Heart left ventricle (tissue), 13 donors: ENCODE data around the gene ART3.
"Not testable (repeated sequence)": the region's sequence is repeated elsewhere in the genome, so short reads cannot be mapped to it uniquely, and the experiment has no call there.

Experiments used
- CTCF ChIP-seq, 12 donors: fragments of 200-600 bp; sonication (generic) in 4 of 12; IDR thresholded peaks; one replicate each; pipeline versions ENCODE4 v1.5.0 to v1.8.0; 2018 to 2022; ENCODE audit warnings: antibody characterized with exemption in 12 of 12, mild to moderate bottlenecking in 5 of 12
- POLR2A ChIP-seq, 2 donors: fragments of 450-650 bp; IDR thresholded peaks; one replicate each; pipeline ENCODE4 v1.6.1; 2017; ENCODE audit warnings: antibody characterized with exemption in 2 of 2, mild to moderate bottlenecking in 2 of 2, moderate library complexity in 2 of 2
- donor health status: ischemic (EF 13 %, LVEDD 7.1; RV severe dilation, severe dysfunction).
- donor health status: DM: no; HTN: yes; CAD: no.
- donor health status: DM: no; HTN: no; CAD: no.
- donor health status: ischemic (EF 25% LVEDD 6.9; RV normal size, moderate dysfunction).
- donor health status: ischemic (EF 25% LVEDD 5.7; RV mildly dilated, moderate dysfunction).
- donor health status: ischemic (EF 35%, LVEDD 5.7; RV mildly dilated, moderate dysfunction).
- donor health status: nonischemic (EF 11% LVEDD 7.7; RV severe dilation, severe dysfunction).
- donor health status: DM: yes; HTN: yes; CAD: no.
- donor health status: PGD.
- donor health status: ischemic (EF 29% LVEDD 5.4; RV normal size, mild dysfunction).
- donor health status: nonischemic (EF 23%, LVEDD 6.1; RV moderate dilation, normal function).

- not testable (repeated sequence) for TF ChIP-seq CTCF, POLR2A (IDR thresholded peaks at IDR 0.05)
These were observed 32.1 kb upstream of the ART3 start for GRCh38 chr4:76042241-76042998.
